ENCODE measurements around the gene POC5.
"Not testable (repeated sequence)": the region's sequence is repeated elsewhere in the genome, so short reads cannot be mapped to it uniquely, and the experiment has no call there.

Gene POC5

GRCh38 chr5:75701856-75702255, 15.4 kb downstream of the POC5 start:
- no peak for DNase-seq

GRCh38 chr5:75695472-75696351, 21.5 kb downstream of the POC5 start:
- DNase-seq: not testable (repeated sequence)

GRCh38 chr5:75694781-75695180, 22.5 kb downstream of the POC5 start:
- no peak for DNase-seq

- DNase-seq: no peak
These were observed 26.6 kb downstream of the POC5 start for GRCh38 chr5:75690669-75691068.

GRCh38 chr5:75686480-75686879, 30.8 kb downstream of the POC5 start:
- no peak for DNase-seq

- DNase-seq: no peak
These were observed 32.1 kb downstream of the POC5 start for GRCh38 chr5:75685141-75685540.

- peak; percentile 44 for DNase-seq
These were observed 36.0 kb downstream of the POC5 start for GRCh38 chr5:75681125-75681830.

- DNase-seq: no peak
These were observed 39.1 kb downstream of the POC5 start for GRCh38 chr5:75678155-75678554.

- no peak for DNase-seq
These were observed 39.6 kb downstream of the POC5 start for GRCh38 chr5:75677607-75678006.

GRCh38 chr5:75675783-75676182, 41.5 kb downstream of the POC5 start:
- DNase-seq: no peak

- DNase-seq: no peak
These were observed 44.6 kb downstream of the POC5 start for GRCh38 chr5:75672616-75673015.

- no peak for DNase-seq
These were observed 45.7 kb downstream of the POC5 start for GRCh38 chr5:75671506-75671905.

GRCh38 chr5:75670577-75670976, 46.7 kb downstream of the POC5 start:
- DNase-seq: no peak

GRCh38 chr5:75668977-75669689, 48.1 kb downstream of the POC5 start:
- no peak for DNase-seq

- no peak for DNase-seq
These were observed 48.8 kb downstream of the POC5 start for GRCh38 chr5:75668445-75668844.

- no peak for DNase-seq
These were observed 49.7 kb downstream of the POC5 start for GRCh38 chr5:75667586-75667985.

GRCh38 chr5:75666801-75667200, 50.4 kb downstream of the POC5 start:
- no peak for DNase-seq

GRCh38 chr5:75664979-75665378, 52.3 kb downstream of the POC5 start:
- no peak for DNase-seq

GRCh38 chr5:75663579-75664284, 53.5 kb downstream of the POC5 start:
- no peak for DNase-seq

- DNase-seq: no peak
These were observed 55.2 kb downstream of the POC5 start for GRCh38 chr5:75662061-75662460.

- no peak for DNase-seq
These were observed 56.4 kb downstream of the POC5 start for GRCh38 chr5:75660678-75661465.

GRCh38 chr5:75659791-75660450, 57.3 kb downstream of the POC5 start:
- no peak for DNase-seq
